DMS79 treated with DMSO at 0.1 percent for 48 hours (cell line): ENCODE data around the gene KDM2B.

ENCODE experiments used
- DNase-seq: peaks from one replicate; lab custom pipeline; 2025; lab: John Stamatoyannopoulos, UW

KDM2B gene

GRCh38 chr12:121461048-121461447 is 119.8 kb downstream of the KDM2B start:
- no peak for DNase-seq

GRCh38 chr12:121456551-121456950 is 124.3 kb downstream of the KDM2B start:
- DNase-seq: no peak

- DNase-seq: no peak
Observed at GRCh38 chr12:121455766-121456420, 124.9 kb downstream of the KDM2B start.

GRCh38 chr12:121454921-121455320 is 125.9 kb downstream of the KDM2B start:
- DNase-seq: no peak

- no peak for DNase-seq
Observed at GRCh38 chr12:121453629-121454028, 127.2 kb downstream of the KDM2B start.

GRCh38 chr12:121452985-121453360 is 127.8 kb downstream of the KDM2B start:
- DNase-seq: no peak

GRCh38 chr12:121452340-121452984 is 128.4 kb downstream of the KDM2B start:
- DNase-seq: no peak

GRCh38 chr12:121451961-121452339 is 128.9 kb downstream of the KDM2B start:
- no peak for DNase-seq

- no peak for DNase-seq
Observed at GRCh38 chr12:121448771-121449315, 132.0 kb downstream of the KDM2B start.

GRCh38 chr12:121446750-121447149 is 134.1 kb downstream of the KDM2B start:
- DNase-seq: no peak

GRCh38 chr12:121444842-121445202 is 136.0 kb downstream of the KDM2B start:
- DNase-seq: no peak

GRCh38 chr12:121443911-121444841 is 136.6 kb downstream of the KDM2B start:
- no peak for DNase-seq

- peak; percentile 35 for DNase-seq
Observed at GRCh38 chr12:121443193-121443870, 137.5 kb downstream of the KDM2B start.

GRCh38 chr12:121442028-121442948 is 138.5 kb downstream of the KDM2B start:
- DNase-seq: no peak

GRCh38 chr12:121441555-121441954 is 139.3 kb downstream of the KDM2B start:
- DNase-seq: no peak

- no peak for DNase-seq
Observed at GRCh38 chr12:121440768-121441167, 140.1 kb downstream of the KDM2B start.

- no peak for DNase-seq
Observed at GRCh38 chr12:121439715-121440114, 141.1 kb downstream of the KDM2B start.

GRCh38 chr12:121438905-121439304 is 141.9 kb downstream of the KDM2B start:
- no peak for DNase-seq

GRCh38 chr12:121436706-121437105 is 144.1 kb downstream of the KDM2B start:
- no peak for DNase-seq

GRCh38 chr12:121432740-121433480 is 147.9 kb downstream of the KDM2B start:
- DNase-seq: no peak
